ENCODE measurements around the gene GRIN1.

GRIN1 gene

DNA sequence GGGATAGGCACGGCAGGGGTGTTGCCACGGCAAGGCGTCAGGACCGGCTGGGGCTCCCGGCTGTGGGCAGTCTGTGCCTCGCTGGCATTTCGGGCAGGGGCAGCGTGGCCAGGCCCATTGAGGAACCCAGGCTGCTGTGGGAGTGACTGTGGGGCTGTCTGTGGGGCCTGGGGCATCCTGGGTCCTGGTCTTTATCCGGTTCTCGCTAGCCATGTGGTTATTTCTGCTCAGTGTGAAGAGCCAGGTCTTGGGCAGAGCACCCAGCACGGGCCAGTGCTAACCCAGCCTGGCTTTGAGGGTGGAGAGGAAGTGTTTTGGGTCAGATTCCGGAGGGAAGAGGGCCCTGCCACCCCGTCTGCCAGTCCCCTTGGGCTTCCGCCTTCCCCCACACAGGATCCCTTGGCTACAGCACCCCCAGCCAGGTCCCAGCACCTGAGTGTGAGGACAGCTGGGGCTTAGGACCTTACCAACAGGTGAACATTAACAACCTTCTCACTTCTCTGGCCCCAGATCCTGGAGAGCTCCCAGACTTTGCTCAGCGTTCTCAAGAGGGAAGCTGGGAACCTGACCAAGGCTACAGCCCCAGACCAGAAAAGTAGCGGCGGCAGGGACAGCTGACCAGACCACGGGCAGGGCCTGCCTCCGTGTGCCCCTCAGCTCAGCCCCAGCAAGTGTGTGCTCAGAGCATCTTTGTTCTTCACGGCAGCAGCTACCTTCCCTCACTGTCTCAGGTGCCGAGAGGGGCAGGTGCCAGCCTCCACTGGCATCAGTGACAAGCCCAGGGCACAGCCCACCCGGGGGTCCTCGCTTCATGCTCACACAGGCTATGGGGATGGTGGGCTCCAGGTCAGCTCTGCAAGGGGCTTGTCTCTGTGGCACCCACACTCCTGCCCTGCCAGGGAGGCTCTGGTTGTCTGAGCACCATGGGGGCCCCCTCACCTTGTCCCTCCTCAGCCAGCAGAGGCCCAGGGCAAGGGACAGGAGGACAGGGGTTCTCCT, 50.6 kb downstream of the GRIN1 start:
- DNase-seq: peak in 1 of 51 donors; percentile 54

DNA sequence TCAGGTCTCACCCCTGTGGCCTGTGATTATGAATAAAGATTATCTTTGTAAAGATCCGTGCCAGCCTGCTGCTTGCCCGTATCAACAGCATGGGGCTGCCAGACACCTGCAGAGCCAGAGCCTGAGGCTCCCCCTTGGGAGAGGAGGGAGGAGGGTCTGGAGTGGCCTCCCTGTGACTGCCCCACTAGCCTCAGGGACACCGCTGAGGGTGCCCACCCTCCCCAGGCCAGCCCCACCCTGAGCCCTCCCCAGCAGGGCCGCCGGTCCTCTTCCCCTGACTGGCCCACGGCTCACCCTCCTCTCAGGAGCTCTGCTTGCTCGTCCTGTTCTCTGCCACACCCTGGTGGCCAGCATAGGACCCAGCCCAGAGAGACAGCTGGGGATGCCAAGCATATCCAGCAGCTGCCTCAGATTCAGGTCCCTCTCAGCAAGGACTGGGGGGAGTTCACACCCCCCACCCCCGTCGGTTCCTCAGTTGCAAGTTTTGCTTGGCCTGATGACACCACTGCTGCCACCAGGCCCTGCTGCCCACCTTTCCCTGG, 51.4 kb downstream of the GRIN1 start:
- DNase-seq: no peak

DNA sequence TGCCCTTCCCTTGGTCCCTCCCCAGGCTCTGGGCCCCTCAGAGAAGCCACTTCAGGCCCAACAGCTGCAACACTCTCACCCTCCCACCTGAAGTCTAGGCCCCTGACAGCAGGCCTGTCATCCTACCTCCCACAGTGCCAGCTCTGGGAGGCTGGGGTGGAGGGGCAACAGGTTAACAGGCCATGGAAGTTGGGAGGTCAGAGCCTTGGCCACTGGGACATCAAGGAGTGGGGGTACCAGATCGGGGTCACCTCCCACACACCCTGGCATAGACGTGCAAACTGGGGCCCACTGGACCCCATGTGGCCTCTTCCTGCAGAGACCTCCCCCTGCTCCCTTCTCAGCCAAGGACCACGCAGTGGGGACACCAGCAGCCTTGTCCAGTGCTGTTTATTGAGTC, 52.3 kb downstream of the GRIN1 start:
- DNase-seq: no peak

DNA sequence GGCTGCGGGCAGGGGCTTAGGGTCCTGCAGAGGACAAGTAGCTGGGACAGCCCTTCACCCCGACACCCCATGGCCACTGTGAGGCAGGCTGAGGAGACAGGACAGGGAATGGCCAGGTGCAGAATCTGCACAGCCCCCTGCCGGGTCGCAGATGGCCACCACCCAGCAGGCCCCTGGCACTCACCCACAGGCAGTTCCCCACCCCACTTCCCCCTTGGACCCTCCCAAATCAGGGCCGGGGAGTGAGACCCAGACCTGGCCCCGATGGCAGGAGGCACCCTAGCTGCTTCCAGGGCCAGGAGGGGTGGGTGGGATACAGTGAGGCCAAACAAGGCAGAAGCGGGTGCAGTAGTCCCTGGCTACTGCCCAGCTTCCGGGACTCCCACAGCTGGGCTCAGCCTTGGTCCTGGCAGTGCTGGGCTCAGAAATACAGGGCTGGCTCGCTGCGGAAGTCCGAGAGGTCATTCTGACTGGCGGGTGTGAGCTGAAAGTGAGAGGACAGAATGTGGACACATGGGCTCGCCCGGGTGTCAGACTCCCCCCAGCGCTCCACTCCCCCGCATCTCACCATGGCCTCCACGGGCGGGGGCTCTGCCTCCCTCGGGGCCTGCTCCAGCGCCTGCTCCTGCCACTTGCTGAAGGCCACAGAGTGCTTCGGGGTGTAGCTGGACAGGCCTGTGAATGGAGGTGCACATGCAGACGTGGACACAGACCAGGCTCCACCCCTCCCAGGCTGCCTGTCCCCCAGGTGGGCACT, 52.9 kb downstream of the GRIN1 start:
- peak in 34 of 51 donors; percentile 22 to 84 (median 68) for DNase-seq

DNA sequence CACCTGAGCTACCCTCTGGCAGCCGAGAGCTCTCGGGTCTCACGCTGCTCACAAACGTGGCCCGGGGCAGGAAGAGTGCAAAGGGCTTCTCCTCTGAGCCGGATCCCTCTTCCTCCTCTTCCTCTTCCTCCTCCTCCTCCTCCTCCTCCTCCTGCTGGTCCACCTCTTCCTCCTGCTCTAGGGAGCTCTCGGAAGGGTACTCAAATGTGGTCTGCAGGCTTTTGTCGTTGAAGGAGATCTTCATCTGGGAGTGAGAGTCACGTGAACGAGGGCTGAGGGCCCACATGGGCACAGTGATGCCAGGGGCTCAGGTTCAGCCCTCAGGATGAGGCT, 53.5 kb downstream of the GRIN1 start:
- no peak for DNase-seq

DNA sequence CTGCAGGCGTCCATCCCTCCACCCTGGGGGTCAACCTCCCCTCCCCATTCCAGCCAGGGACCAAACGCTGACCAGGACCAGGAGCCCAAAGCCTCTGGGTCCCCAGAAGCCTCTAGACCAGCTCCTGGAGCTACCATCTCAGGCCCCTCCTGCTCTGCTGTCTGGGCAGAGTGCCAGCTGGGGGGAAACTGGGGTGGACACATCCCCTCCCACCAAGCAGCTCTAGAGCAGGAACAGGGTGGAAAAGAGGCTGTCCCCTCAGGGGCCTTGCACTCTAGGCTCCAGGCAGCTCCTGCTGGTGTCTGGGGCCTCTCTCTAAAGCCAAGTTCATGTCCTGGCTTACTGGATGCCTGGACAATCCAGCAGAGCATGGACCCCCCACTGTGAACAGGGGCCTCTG, 53.9 kb downstream of the GRIN1 start:
- no peak for DNase-seq

DNA sequence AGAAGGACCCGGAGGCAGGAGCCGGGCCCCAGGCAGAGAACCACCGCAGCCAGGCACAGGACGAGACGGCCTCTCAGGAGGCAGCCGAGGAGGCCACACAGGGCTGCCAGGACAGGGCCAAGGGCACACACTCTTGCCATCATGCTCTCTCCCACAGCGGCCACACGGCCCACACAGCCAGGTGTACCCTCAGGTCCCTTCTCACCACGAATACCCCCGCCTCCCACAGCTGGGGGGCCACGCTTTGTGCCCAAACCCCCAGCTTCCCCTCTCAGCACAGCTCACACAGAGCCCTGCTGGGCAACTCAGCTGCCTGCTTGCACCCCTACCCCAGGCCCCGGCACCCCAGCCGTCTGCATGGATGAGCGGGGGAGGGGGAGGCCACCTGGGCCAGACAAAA, 54.8 kb downstream of the GRIN1 start:
- peak in 1 of 51 donors; percentile 43 for DNase-seq

DNA sequence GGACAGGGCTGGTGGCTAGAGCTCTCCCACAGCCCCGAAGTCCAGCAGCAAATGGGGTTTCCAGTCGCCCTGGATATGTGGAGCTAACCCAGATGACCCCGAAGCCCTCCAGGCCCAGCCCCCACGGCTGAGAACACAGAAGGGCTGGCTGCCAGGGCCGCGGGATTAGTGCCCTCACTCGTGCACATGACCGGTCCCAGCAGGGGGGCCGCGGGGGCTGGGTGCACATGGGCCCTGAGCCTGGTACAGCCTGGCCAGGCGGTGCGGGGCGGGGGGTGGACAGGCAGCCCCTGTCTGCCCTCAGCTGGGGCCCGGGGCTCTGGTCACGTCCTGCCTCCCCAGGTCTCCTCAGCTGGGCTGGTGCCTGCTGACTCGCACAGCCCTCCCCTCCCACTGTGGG, 55.4 kb downstream of the GRIN1 start:
- DNase-seq: peak; percentile 28 to 96 (median 83)

DNA sequence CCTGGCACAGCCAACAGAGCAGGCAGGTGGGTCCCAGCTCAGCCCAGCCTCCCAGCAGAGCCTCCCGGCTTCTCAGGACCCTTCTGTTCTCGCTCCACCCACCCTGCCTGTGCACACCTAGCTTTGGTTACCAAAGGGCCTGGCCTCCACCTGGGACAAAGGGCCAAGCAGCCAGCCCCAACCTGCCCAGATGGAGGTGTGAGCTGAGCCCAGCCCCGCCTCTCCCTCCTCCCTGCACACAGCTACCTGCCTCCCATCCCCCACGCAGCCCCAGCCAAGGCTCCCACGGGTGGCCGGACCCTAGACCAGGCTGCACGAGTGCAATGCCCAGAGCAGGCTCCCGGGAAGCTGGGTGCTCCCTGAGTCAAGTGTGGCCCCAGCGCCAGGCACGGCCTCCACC, 56.0 kb downstream of the GRIN1 start:
- DNase-seq: no peak

DNA sequence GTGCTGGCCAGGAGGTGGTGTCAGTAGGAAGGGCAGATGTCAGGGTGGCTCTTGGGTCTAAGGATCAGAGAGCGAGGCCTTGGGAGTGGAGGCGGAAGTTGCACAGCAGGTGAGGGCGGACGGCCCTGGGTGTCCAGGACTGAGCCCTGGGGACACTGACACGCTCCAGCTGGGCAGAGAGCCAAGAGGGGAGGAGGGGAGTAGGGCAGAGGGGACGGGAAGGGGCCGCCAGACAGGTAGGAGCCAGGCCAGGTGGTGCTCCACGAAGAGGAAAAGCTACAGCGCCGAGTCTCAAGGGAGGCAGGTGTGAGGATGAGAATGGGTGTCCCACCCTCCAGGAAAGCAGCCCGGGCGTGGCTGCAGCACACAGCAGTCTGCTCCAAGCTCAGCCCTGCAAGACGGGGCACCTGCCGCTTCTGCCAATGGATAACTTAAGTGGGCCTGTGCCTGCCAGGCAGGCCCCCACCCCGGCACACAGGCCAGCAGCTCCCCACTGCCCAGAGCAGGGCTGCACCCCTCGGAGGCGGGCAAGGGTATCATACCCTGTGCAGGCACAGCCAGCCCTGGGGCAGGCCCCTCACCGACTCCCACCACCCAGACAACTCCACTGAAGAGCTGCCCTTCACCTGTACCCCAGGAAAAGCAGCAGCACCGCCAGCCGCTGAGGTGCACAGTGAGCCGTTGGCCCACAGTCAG, 56.7 kb downstream of the GRIN1 start:
- DNase-seq: no peak

DNA sequence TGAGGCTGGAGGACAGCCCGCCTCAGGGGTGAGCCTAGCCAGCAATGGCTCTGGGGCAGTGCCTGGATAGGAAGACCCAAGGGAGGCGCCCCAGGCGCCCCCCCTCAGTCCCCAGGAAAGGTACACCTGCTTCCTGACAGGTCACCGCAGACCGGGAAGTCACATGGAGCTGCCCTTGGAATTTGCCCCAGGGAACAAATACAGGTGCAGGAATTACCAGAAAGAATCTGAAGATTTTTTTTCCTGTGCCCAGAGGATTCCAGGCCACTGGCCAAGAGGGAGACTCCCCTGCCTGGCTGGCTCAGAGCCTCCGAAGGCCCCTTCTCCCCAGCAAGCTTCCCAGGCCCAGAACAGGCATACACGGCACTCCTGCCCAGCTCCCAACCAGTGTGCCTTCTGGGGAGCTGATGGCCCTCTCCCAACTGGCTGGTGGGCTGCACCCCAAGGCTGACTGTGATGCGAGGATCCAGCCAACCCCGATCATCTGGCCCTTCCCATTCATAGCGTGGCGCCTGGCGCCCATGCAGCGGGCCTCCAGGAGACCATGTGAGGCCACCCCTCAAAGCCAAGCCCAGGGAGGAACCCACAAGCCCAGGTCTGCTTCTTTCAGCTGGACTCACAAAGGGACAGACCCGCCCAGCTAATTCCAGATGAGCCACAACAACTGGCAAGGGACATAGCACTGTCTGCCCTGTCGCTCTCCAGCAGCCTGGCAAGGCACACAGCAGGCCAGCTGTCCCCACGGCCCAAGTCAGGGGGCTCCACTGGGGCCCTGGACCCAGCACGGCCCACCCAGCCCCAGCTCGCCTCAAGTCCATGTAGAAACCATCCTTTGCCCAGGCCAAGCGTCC, 59.3 kb downstream of the GRIN1 start:
- DNase-seq: peak in 4 of 51 donors; percentile 25 to 46 (median 38)

DNA sequence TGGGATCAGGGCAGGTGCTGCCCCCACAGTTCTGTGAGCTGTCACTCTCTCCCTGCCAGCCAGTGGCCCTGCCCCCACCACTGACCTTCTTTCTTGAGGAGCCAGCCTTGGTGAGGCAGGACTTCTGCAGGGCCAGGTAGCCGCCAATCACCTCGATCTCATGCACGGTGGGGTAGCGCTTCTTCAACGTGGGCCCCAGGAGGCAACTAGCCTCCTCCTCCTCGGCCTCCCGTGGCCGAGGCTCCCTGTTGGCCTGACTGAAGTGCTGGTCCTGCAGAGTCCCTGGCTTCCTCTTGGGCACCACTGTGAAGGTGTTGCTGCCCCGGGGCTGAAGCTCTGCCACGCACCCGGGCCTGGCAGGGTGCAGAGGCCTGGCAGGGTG, 59.9 kb downstream of the GRIN1 start:
- DNase-seq: peak in 2 of 51 donors; percentile 30 to 40

DNA sequence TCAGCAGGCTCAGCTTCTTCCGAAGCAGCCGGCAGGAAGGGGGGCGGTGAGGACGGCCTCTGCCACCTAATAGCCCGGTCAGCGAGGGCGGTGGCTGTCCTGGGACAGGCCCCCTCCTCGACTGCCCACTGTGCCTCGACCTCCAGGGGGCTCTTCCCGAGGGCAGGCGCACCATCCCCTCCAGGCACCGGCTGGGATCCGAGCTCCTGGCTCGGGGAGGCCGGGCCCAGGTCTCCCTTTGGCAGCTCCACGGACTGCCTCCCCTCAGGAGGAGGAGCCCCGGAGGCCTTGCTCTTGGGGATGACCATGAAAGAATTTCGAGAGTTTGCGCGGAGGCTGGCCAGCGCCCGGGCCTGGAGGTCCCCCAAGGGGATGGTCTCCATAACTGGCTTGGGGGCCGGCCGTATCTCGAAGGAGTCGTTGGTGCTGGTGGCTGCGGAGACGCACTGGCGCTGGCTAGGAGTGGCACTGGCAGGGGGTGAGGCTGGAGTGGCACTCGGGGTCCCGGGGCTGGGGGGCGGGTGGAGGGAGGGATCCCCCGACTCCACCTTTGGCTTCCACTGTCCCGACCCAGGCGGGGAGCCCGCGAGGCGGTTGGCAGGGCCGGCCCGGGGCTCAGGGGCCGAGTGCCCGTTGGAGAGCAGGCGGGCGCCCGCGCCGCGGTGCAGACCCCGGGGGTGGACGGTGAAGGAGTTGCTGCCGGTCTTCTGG, 60.6 kb downstream of the GRIN1 start:
- DNase-seq: peak in 1 of 51 donors; percentile 13

DNA sequence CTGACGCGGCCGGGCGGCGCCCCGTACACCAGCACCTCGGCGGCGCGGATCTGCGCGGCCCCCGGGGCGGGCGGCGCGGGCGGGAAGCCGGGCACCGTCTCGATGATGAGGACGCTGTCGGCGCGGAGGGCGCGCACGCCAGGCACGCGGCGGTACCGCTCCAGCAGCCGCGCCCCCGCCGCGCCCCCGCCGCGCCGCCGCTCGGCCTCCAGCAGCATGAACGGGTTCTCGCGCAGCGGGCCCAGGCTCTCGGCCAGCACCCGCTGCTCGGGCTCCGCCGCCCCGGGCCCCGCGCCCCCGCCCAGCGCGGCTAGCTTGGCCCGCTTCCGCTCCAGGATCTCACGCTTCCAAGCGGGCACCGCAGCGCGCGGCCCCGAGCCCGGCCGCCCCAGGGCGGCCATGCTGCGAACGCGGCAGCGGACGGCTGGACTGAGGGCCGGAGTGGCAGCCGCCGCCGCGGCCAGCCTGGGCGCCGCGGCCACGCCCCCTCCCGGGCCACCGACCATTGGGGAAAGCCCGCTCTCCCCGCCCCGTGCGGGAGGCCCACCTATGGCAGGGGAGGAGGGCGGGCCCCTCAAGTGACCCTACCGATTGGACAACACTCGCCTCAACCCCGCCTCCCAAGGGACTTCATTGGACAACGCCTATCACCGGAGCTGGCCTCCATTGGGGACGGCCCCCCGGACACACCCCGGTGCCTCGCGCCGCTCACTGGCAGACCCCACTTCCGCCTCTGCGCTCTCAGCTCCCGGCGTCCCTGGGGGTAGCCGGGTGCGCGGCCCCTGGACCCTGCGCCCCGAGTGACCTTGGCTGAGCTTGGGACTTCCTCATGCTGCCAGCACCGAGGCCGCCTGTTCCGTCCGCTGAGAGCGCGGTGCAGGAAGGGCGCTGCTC, 61.6 kb downstream of the GRIN1 start, which contains the start of gene TPRN:
TSS of gene TPRN (minus strand) at position 431 of the 894 bp plus-strand sequence. CDS start at position 401, 30 bp downstream.
- DNase-seq: peak; percentile 51 to 100 (median 97)

DNA sequence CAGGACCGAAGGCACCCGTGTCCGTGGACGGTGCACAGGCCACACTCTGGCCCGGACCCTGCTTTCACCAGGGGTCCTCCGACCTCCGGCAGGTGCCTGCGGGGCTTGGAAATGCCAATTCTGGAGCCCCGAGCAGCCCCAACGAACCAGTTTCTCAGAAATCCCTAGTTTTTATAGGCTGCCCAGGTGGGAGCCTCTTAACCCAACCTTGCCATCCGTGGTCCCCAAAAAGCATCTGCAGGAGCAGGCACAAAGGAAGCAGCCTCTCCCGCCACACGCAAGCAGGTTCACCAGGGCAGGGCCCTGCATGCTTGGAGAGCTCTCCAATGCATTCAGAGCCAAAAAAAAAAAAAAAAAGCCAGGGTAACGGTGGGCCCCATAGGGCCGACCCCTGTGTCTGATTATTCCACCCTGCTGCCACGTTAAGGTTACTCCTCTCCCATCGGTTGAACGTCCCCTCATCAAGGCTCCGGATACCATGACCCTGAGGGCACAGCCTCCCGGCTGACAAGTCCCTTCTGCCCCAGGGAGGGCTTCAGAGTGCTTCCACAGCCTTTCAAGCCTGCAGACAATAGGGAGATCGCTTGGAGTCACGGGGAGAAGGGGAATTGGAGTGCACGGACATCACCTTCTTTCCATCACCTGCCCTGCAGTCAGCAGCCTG, 62.4 kb downstream of the GRIN1 start:
- DNase-seq: no peak

DNA sequence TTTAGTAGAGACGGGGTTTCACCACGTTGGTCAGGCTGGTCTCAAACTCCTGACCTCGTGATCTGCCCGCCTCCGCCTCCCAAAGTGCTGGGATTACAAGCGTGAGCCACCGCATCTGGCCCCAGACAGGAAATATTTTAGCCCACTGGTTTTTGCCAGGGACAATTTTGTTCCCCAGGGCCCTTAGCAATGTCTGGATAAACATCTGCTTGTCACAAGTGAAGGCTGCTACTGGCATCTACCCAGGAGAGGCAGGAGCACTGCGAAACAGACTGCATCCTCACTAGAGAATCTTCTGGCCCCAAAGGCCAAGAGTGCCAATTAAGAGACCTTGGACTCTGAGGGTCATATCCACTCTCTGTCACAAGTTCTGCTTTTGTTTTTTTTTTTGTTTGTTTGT, 64.0 kb downstream of the GRIN1 start:
- DNase-seq: no peak

DNA sequence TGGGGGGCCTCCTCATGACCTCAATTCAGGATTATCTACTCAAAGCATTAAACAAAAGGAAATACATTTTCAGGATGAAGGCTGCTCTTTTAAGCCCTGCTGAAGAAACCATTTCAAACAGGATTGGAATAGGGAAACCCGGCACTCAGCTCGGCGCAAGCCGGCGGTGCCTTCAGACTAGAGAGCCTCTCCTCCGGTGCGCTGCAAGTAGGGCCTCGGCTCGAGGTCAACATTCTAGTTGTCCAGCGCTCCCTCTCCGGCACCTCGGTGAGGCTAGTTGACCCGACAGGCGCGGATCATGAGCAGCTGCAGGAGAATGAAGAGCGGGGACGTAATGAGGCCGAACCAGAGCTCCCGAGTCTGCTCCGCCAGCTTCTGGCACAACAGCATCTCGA, 65.8 kb downstream of the GRIN1 start:
- DNase-seq: no peak
